Activated CD8-positive, alpha-beta T cell treated with anti-CD3 and anti-CD28 coated beads for 36 hours (primary cell): Measurements from ENCODE around the gene CDH23. TPM values are rescaled to one million over a fixed set of nuclear protein-coding genes. Genes with fewer than 3 reads are reported as not detected.

Experiments used
- ATAC-seq: fragments of 200-7000 bp; cut with Tn5 transposase; one replicate; pipeline ENCODE4 v1.10.0; 2021; ENCODE audit warnings: mild to moderate bottlenecking, moderate library complexity
- CTCF ChIA-PET: fragments of 350-600 bp; sonication (Branson Sonifier 250); formaldehyde crosslinking; loops from one replicate; lab custom pipeline; 2021; ENCODE audit warnings: antibody characterized with exemption; lab: Charles Lee
- POLR2A ChIA-PET: fragments of 350-600 bp; sonication (Branson Sonifier 250); formaldehyde crosslinking; loops from one replicate; lab custom pipeline; 2021; ENCODE audit warnings: antibody characterized with exemption; lab: Charles Lee
- DNase-seq: peaks from one replicate; pipeline ENCODE4 v3.0.0-alpha.2; 2020
- H3K27ac Mint-ChIP-seq: one replicate; pipeline ENCODE4 v1.8.0; 2021; ENCODE audit warnings: mild to moderate bottlenecking, mixed read lengths
- H3K27me3 Mint-ChIP-seq: one replicate; pipeline ENCODE4 v1.8.0; 2021; ENCODE audit warnings: mixed read lengths
- H3K36me3 Mint-ChIP-seq: one replicate; pipeline ENCODE4 v1.8.0; 2021; ENCODE audit warnings: low read depth, mixed read lengths
- H3K4me1 Mint-ChIP-seq: one replicate; pipeline ENCODE4 v1.8.0; 2021; ENCODE audit warnings: low read depth, mixed read lengths
- H3K4me3 Mint-ChIP-seq: one replicate; pipeline ENCODE4 v1.8.0; 2021; ENCODE audit warnings: mild to moderate bottlenecking, moderate library complexity, mixed read lengths
- H3K9me3 Mint-ChIP-seq: one replicate; pipeline ENCODE4 v1.8.0; 2021; ENCODE audit warnings: mixed read lengths
- CTCF ChIP-seq: fragments of 200-600 bp; IDR thresholded peaks from one replicate; pipeline ENCODE4 v1.8.0; 2022; ENCODE audit warnings: antibody characterized with exemption, mild to moderate bottlenecking
- intact Hi-C: fragments of 100-400 bp; cut with micrococcal nuclease; formaldehyde crosslinking; loops from one replicate; pipeline ENCODE4 v1.10.0; 2022
- total RNA-seq, 2 experiments: library from RNA; stranded (reverse); gene quantifications; one replicate each; pipeline ENCODE4 v1.2.3, GENCODE V29; 2021

Gene CDH23
- total RNA-seq, 2 experiments from 2014 or later, result 2.4 to 2.7 TPM

GRCh38 chr10:71660313-71660712, 263.6 kb downstream of the CDH23 start:
- Mint-ChIP-seq H3K27ac (no peak overlapping the region), H3K4me1 (no peaks in the 10 kb centered on the region), H3K36me3 (no peaks in the 10 kb centered on the region), H3K9me3 (no peaks in the 10 kb centered on the region), H3K4me3 (no peak overlapping the region), H3K27me3 (no peaks in the 10 kb centered on the region)
- ChIA-PET POLR2A (interaction anchor here (1.2 kb wide), 1 partner anchor 48 kb away, joined by 3 read pairs; no protein-coding TSS in a partner anchor), CTCF (interaction anchor here (1.1 to 1.4 kb wide), 3 partner anchors 37 to 275 kb away, joined by 3 to 5 read pairs (median 3); no protein-coding TSS in a partner anchor)
- intact Hi-C loops, result no loop called here
- no peak for TF ChIP-seq CTCF
- DNase-seq (no peak), ATAC-seq (no peak)

GRCh38 chr10:71661060-71661622, 264.4 kb downstream of the CDH23 start:
- Mint-ChIP-seq H3K9me3 (no peaks in the 10 kb centered on the region), H3K4me1 (no peaks in the 10 kb centered on the region), H3K27ac (no peak overlapping the region), H3K36me3 (no peaks in the 10 kb centered on the region), H3K4me3 (no peak overlapping the region), H3K27me3 (no peaks in the 10 kb centered on the region)
- DNase-seq (no peak), ATAC-seq (no peak)
- ChIA-PET POLR2A (no interaction called here), CTCF (interaction anchor here (1.1 kb wide), 1 partner anchor 47 kb away, joined by 3 read pairs; no protein-coding TSS in a partner anchor)
- TF ChIP-seq CTCF, result no peak
- intact Hi-C loops, result no loop called here

- ChIA-PET CTCF (no interaction called here), POLR2A (no interaction called here)
- no peak for TF ChIP-seq CTCF
- H3K4me3 Mint-ChIP-seq, result no peak overlapping the region
- H3K36me3 Mint-ChIP-seq, result no peaks in the 10 kb centered on the region
- peaks cover 2% of the 10 kb centered on the region for H3K4me1 Mint-ChIP-seq
- H3K27ac Mint-ChIP-seq, result no peak overlapping the region
- ATAC-seq (no peak), DNase-seq (no peak)
- no peaks in the 10 kb centered on the region for H3K27me3 Mint-ChIP-seq
- no peaks in the 10 kb centered on the region for H3K9me3 Mint-ChIP-seq
- intact Hi-C loops, result no loop called here
Observed at GRCh38 chr10:71661779-71662336, 265.1 kb downstream of the CDH23 start.

GRCh38 chr10:71663311-71663710, 266.6 kb downstream of the CDH23 start:
- no peak overlapping the region for H3K27ac Mint-ChIP-seq
- ATAC-seq, result no peak
- no peak for DNase-seq
- ChIA-PET POLR2A (no interaction called here), CTCF (interaction anchor here (1.2 to 1.7 kb wide), 2 partner anchors 36 to 44 kb away, joined by 3 to 4 read pairs; no protein-coding TSS in a partner anchor)
- intact Hi-C loops, result no loop called here
- H3K4me3 Mint-ChIP-seq, result no peak overlapping the region
- H3K27me3 Mint-ChIP-seq, result no peaks in the 10 kb centered on the region
- H3K4me1 Mint-ChIP-seq, result peaks cover 11% of the 10 kb centered on the region
- no peaks in the 10 kb centered on the region for H3K36me3 Mint-ChIP-seq
- TF ChIP-seq CTCF, result no peak
- no peaks in the 10 kb centered on the region for H3K9me3 Mint-ChIP-seq

GRCh38 chr10:71664585-71664984, 267.9 kb downstream of the CDH23 start:
- DNase-seq, result no peak
- intact Hi-C loops, result no loop called here
- H3K27me3 Mint-ChIP-seq, result no peaks in the 10 kb centered on the region
- ChIA-PET CTCF (interaction anchor here (0.6 to 1.9 kb wide), 12 partner anchors 10 to 269 kb away, joined by 3 to 13 read pairs (median 4); no protein-coding TSS in a partner anchor), POLR2A (no interaction called here)
- TF ChIP-seq CTCF, result no peak
- H3K4me1 Mint-ChIP-seq, result peaks cover 11% of the 10 kb centered on the region
- no peaks in the 10 kb centered on the region for H3K9me3 Mint-ChIP-seq
- no peak for ATAC-seq
- H3K36me3 Mint-ChIP-seq, result no peaks in the 10 kb centered on the region
- no peak overlapping the region for H3K27ac Mint-ChIP-seq
- no peak overlapping the region for H3K4me3 Mint-ChIP-seq
